ENCODE measurements around the gene FADS1.

Gene FADS1

DNA sequence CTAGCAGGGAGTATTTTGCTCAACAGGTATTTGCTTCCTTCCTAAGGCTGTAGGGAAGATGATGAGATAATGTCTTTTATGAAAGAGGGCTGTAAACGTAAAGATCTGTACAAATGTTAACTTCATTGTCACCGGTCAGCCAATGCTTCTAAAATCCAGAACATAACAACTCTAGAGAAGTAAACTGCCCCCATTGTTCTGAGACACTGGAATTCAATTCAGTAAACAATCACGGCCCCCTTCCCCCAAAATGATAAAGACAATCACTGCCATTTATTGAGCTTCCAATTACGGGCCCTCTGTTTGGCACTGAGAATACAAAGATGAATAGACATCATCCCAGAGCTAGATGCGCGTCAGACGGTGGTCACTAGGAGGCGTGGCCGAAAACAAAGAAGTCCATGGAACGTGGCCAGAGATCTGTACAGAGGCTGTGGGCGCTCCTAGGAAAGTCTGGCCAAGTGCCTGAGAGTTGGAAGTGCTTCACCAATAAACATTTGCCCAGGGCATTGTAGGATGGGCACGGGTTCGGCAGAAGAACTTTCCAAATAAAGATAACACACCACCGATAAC, 25.0 kb downstream of the FADS1 start:
- no peak for FAIRE-seq
- peak; percentile 66 for DNase-seq (ENCODE audit: insufficient read length, low spot score)
- TF ChIP-seq POLR2A (IDR thresholded peaks at IDR 0.05; ENCODE audit: low read depth, low read length): 0 out of 2 replicates have a peak, but pooled peaks have one; percentile 27

DNA sequence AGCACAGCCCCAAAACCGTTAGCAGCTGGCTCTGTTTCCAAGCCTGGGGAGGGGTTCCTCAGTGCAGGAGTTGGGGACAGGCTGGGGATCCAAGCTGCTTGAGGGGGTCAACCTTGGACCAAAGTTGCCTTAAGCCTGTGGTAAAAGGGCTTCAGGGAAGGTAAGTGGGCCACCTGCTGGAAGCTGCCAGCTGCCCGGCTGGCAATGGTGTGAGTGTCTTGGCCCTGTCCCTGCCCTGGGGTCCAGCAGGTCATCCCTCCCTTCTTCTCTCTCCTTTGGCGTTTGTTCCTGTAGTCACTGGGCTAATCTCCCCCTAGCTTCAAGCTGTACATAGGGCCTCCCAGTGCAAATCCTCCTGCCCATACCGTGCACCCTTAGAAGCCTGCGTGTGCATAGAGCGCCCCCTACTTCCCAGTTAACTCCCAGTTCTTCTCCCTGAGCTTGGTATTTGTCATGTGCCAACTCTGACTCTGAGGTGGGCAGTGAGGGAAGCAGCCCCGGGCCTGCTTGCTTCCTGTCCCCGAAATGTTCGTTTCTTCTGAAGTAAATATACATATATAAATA, 28.8 kb downstream of the FADS1 start:
- FAIRE-seq (no peak), DNase-seq (ENCODE audit: insufficient read length, low spot score) (peak; percentile 54)
- TF ChIP-seq POLR2A (IDR thresholded peaks at IDR 0.05; ENCODE audit: low read depth, low read length): no peak

- no peak for TF ChIP-seq POLR2A (IDR thresholded peaks at IDR 0.05; ENCODE audit: low read depth, low read length)
- FAIRE-seq: no peak
- no peak for DNase-seq (ENCODE audit: insufficient read length, low spot score)
These were observed 30.9 kb downstream of the FADS1 start for GRCh38 chr11:61785837-61786402.

- DNase-seq (ENCODE audit: insufficient read length, low spot score) (no peak), FAIRE-seq (no peak)
- no peak for TF ChIP-seq POLR2A (IDR thresholded peaks at IDR 0.05; ENCODE audit: low read depth, low read length)
These were observed 32.3 kb downstream of the FADS1 start for GRCh38 chr11:61784506-61784805.

DNA sequence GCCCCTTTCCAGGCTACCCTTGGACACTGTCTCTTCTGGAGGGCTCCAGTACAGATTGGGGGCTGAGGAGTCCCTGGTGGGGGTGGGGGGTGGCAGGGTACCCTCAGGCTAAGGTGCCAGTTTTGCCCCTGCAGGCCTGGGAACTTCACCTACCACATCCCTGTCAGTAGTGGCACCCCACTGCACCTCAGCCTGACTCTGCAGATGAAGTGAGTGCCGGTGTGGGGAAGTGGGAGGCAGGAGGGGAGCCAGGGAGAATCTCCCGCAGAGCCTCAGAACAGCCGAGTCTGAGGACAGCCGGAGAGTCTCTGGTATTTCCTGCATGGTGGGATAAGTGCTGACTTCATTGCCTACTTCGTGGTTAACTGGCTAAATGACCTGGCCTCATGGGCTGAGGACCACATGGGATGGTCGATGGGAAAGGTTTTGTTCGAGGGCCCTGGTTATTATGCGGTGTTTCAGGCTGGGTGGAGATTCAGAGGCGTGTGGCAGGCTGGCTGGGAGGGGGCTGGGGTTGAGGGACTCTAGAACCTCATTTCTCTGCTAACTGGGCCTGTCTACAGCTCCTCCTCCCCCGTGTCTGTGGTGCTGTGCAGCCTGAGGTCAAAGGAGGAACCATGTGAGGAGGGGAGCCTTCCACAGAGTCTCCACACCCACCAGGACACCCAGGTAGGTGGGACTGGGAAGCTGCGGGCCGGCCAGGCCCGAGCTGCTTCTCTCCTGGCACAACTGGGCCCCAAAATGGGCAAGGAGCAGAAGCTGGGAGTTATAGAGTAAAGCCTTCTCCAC, 32.9 kb downstream of the FADS1 start:
- DNase-seq (ENCODE audit: insufficient read length, low spot score) (no peak), FAIRE-seq (no peak)
- TF ChIP-seq POLR2A (IDR thresholded peaks at IDR 0.05; ENCODE audit: low read depth, low read length): no peak

GRCh38 chr11:61782841-61783240, 34.0 kb downstream of the FADS1 start:
- TF ChIP-seq POLR2A (IDR thresholded peaks at IDR 0.05; ENCODE audit: low read depth, low read length): no peak
- FAIRE-seq (no peak), DNase-seq (ENCODE audit: insufficient read length, low spot score) (no peak)

- no peak for FAIRE-seq
- no peak for DNase-seq (ENCODE audit: insufficient read length, low spot score)
- no peak for TF ChIP-seq POLR2A (IDR thresholded peaks at IDR 0.05; ENCODE audit: low read depth, low read length)
These were observed 34.5 kb downstream of the FADS1 start for GRCh38 chr11:61782299-61782698.

- no peak for FAIRE-seq
- no peak for DNase-seq (ENCODE audit: insufficient read length, low spot score)
- TF ChIP-seq POLR2A (IDR thresholded peaks at IDR 0.05; ENCODE audit: low read depth, low read length): no peak
These were observed 35.2 kb downstream of the FADS1 start for GRCh38 chr11:61781585-61781984.

GRCh38 chr11:61780581-61781162, 36.1 kb downstream of the FADS1 start:
- FAIRE-seq (no peak), DNase-seq (ENCODE audit: insufficient read length, low spot score) (no peak)
- TF ChIP-seq POLR2A (IDR thresholded peaks at IDR 0.05; ENCODE audit: low read depth, low read length): no peak

GRCh38 chr11:61779666-61780525, 36.9 kb downstream of the FADS1 start:
- DNase-seq (ENCODE audit: insufficient read length, low spot score) (no peak), FAIRE-seq (no peak)
- TF ChIP-seq POLR2A (IDR thresholded peaks at IDR 0.05; ENCODE audit: low read depth, low read length): no peak

GRCh38 chr11:61778920-61779650, 37.7 kb downstream of the FADS1 start:
- 0 out of 2 replicates have a peak, but pooled peaks have one; percentile 10 for TF ChIP-seq POLR2A (IDR thresholded peaks at IDR 0.05; ENCODE audit: low read depth, low read length)

DNA sequence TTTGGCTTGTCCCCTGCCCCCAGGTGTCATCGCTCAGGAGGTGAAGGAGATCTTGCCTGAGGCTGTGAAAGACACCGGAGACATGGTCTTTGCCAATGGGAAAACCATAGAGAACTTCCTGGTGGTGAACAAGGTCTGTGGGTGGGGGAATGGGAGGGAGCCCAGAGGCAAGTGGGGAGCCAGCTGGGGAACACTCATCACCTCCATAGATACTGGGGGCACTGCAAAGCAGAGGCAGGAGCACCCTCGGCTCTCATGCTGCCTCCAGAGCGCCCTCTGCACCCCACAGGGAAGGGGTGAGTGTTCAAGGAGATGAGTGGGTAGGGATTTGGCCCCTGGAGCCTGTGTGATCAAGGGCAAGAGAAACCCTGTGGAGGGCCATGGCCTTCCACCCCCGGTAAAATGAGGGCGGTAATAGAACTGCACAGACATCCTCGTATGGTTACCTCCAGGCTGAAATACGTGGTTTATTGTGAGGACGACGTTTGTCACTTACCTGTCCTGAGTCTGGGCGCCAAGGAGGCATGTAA, 38.4 kb downstream of the FADS1 start:
- TF ChIP-seq POLR2A (IDR thresholded peaks at IDR 0.05; ENCODE audit: low read depth, low read length): no peak
- FAIRE-seq: no peak

More at GRCh38 chr11:61778920-61779650, 37.7 kb downstream of the FADS1 start:
- DNase-seq (ENCODE audit: insufficient read length, low spot score): no peak
- no peak for FAIRE-seq

More for the DNA sequence above, 38.4 kb downstream of the FADS1 start:
- no peak for DNase-seq (ENCODE audit: insufficient read length, low spot score)
